ENCODE measurements around the gene JAZF1.

JAZF1 gene

GRCh38 chr7:28199021-28199510 lies 18.5 kb upstream of the JAZF1 start:
- Histone ChIP-seq H3K4me1 (ENCODE audit: control insufficient read depth, low read length) (peaks cover 25% of the 10 kb centered on the region), H4K20me1 (ENCODE audit: control insufficient read depth, insufficient read depth, low read depth, low read length) (no peaks in the 10 kb centered on the region), H3K9me3 (ENCODE audit: control insufficient read depth, insufficient read depth, low read length) (no peaks in the 10 kb centered on the region), H3K9me2 (replicated peaks; ENCODE audit: control insufficient read depth, low read length) (no peaks in the 10 kb centered on the region), H3K36me3 (ENCODE audit: control insufficient read depth, low read length) (no peaks in the 10 kb centered on the region), H3F3A (ENCODE audit: control insufficient read depth, insufficient read depth) (0 out of 2 replicates have a peak, but pooled peaks cover 2% of the 10 kb centered on the region), H3K27ac (ENCODE audit: low read depth, low read length) (no peak overlapping the region), H3K27me3 (ENCODE audit: control insufficient read depth, low read length) (no peaks in the 10 kb centered on the region), H3K4me2 (ENCODE audit: low read length) (no peak overlapping the region), H3K4me3 (ENCODE audit: low read length) (no peak overlapping the region), H3K79me2 (ENCODE audit: control insufficient read depth, low read length) (no peaks in the 10 kb centered on the region)
- TF ChIP-seq EZH2phosphoT487 (IDR thresholded peaks at IDR 0.05; ENCODE audit: borderline replicate concordance, low read length) (no peak), CTCF (IDR thresholded peaks at IDR 0.05; ENCODE audit: low read depth, low read length, poor library complexity, severe bottlenecking) (no peak)

GRCh38 chr7:28195910-28196620 lies 15.5 kb upstream of the JAZF1 start:
- H3K9me2 ChIP-seq (replicated peaks; ENCODE audit: control insufficient read depth, low read length): no peaks in the 10 kb centered on the region
- no peak for TF ChIP-seq EZH2phosphoT487 (IDR thresholded peaks at IDR 0.05; ENCODE audit: borderline replicate concordance, low read length)
- TF ChIP-seq CTCF (IDR thresholded peaks at IDR 0.05; ENCODE audit: low read depth, low read length, poor library complexity, severe bottlenecking): no peak
- no peaks in the 10 kb centered on the region for H3K9me3 ChIP-seq (ENCODE audit: control insufficient read depth, insufficient read depth, low read length)
- H3K27me3 ChIP-seq (ENCODE audit: control insufficient read depth, low read length): no peaks in the 10 kb centered on the region
- H4K20me1 ChIP-seq (ENCODE audit: control insufficient read depth, insufficient read depth, low read depth, low read length): no peaks in the 10 kb centered on the region
- no peak overlapping the region for H3K4me2 ChIP-seq (ENCODE audit: low read length)
- H3K4me1 ChIP-seq (ENCODE audit: control insufficient read depth, low read length): peaks cover 22% of the 10 kb centered on the region
- no peaks in the 10 kb centered on the region for H3K79me2 ChIP-seq (ENCODE audit: control insufficient read depth, low read length)
- H3K27ac ChIP-seq (ENCODE audit: low read depth, low read length): no peak overlapping the region
- H3F3A ChIP-seq (ENCODE audit: control insufficient read depth, insufficient read depth): 0 out of 2 replicates have a peak, but pooled peaks cover 2% of the 10 kb centered on the region
- no peaks in the 10 kb centered on the region for H3K36me3 ChIP-seq (ENCODE audit: control insufficient read depth, low read length)
- no peak overlapping the region for H3K4me3 ChIP-seq (ENCODE audit: low read length)

GRCh38 chr7:28192786-28193585 lies 12.4 kb upstream of the JAZF1 start:
- Histone ChIP-seq H3K9me3 (ENCODE audit: control insufficient read depth, insufficient read depth, low read length) (no peaks in the 10 kb centered on the region), H3K79me2 (ENCODE audit: control insufficient read depth, low read length) (no peaks in the 10 kb centered on the region), H3F3A (ENCODE audit: control insufficient read depth, insufficient read depth) (0 out of 2 replicates have a peak, but pooled peaks cover 2% of the 10 kb centered on the region), H4K20me1 (ENCODE audit: control insufficient read depth, insufficient read depth, low read depth, low read length) (no peaks in the 10 kb centered on the region), H3K27me3 (ENCODE audit: control insufficient read depth, low read length) (no peaks in the 10 kb centered on the region), H3K27ac (ENCODE audit: low read depth, low read length) (no peak overlapping the region), H3K4me2 (ENCODE audit: low read length) (no peak overlapping the region), H3K4me3 (ENCODE audit: low read length) (no peak overlapping the region), H3K9me2 (replicated peaks; ENCODE audit: control insufficient read depth, low read length) (no peaks in the 10 kb centered on the region), H3K36me3 (ENCODE audit: control insufficient read depth, low read length) (no peaks in the 10 kb centered on the region), H3K4me1 (ENCODE audit: control insufficient read depth, low read length) (peaks cover 14% of the 10 kb centered on the region)
- TF ChIP-seq EZH2phosphoT487 (IDR thresholded peaks at IDR 0.05; ENCODE audit: borderline replicate concordance, low read length): no peak
- TF ChIP-seq CTCF (IDR thresholded peaks at IDR 0.05; ENCODE audit: low read depth, low read length, poor library complexity, severe bottlenecking): no peak

Measured in DOHH2 (cell line).